IPS-18a (cell line): Measurements from ENCODE around the gene MTUS2.

Experiments used
- H3K27ac ChIP-seq: one replicate; pipeline ENCODE4 v1.5.1; 2013; ENCODE audit warnings: low read length
- H3K27me3 ChIP-seq: one replicate; pipeline ENCODE4 v1.6.1; 2013; ENCODE audit warnings: mild to moderate bottlenecking, low read length; ENCODE audit not compliant: control insufficient read depth, insufficient read depth
- H3K36me3 ChIP-seq: one replicate; pipeline ENCODE4 v1.6.1; 2013; ENCODE audit warnings: low read depth, low read length; ENCODE audit not compliant: control insufficient read depth
- H3K4me1 ChIP-seq: one replicate; pipeline ENCODE4 v1.6.1; 2013; ENCODE audit warnings: low read depth, low read length; ENCODE audit not compliant: control insufficient read depth
- H3K4me3 ChIP-seq: one replicate; pipeline ENCODE4 v1.5.1; 2013; ENCODE audit warnings: low read length
- H3K9ac ChIP-seq: one replicate; pipeline ENCODE4 v1.6.1; 2013; ENCODE audit warnings: mild to moderate bottlenecking, low read length, moderate library complexity
- H3K9me3 ChIP-seq: one replicate; pipeline ENCODE4 v1.6.1; 2013; ENCODE audit warnings: low read depth, low read length; ENCODE audit not compliant: control insufficient read depth

MTUS2 gene

DNA sequence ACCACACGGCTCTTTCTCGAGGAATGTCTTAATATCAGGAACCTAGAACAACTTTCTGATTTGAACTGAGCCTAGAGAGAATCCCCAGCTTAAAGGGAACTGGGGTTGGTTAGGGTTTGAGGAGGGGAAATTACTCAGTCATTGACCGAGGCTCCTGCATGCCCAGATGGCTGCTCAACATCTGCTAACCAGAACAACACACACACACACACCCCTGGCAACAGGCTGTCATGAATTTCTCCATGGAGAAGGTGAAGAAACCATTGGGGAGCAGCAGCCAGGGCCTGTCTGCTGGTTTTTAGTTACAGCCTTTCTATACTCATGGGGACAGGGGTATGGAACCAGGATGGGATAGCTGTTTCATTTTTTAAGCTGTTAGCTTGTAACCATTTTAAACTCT is 5.2 kb downstream of the MTUS2 start:
- Histone ChIP-seq H3K9me3 (peaks cover 7% of the 10 kb centered on the region), H3K4me3 (no peak overlapping the region), H3K27me3 (peaks cover 36% of the 10 kb centered on the region), H3K9ac (no peak overlapping the region), H3K36me3 (no peaks in the 10 kb centered on the region), H3K4me1 (peaks cover 3% of the 10 kb centered on the region), H3K27ac (no peak overlapping the region)

GRCh38 chr13:28826368-28826767 is 6.2 kb downstream of the MTUS2 start:
- Histone ChIP-seq H3K27ac (no peak overlapping the region), H3K9me3 (peaks cover 16% of the 10 kb centered on the region), H3K27me3 (peaks cover 26% of the 10 kb centered on the region), H3K9ac (no peak overlapping the region), H3K4me1 (no peaks in the 10 kb centered on the region), H3K4me3 (no peak overlapping the region), H3K36me3 (no peaks in the 10 kb centered on the region)

- Histone ChIP-seq H3K27ac (no peak overlapping the region), H3K4me3 (no peak overlapping the region), H3K9ac (no peak overlapping the region), H3K27me3 (no peaks in the 10 kb centered on the region), H3K4me1 (no peaks in the 10 kb centered on the region), H3K9me3 (peaks cover 18% of the 10 kb centered on the region), H3K36me3 (no peaks in the 10 kb centered on the region)
Observed at GRCh38 chr13:28830580-28830979, 10.4 kb downstream of the MTUS2 start.

GRCh38 chr13:28831117-28831516 is 11.0 kb downstream of the MTUS2 start:
- H3K9me3 ChIP-seq, result peaks cover 18% of the 10 kb centered on the region
- H3K36me3 ChIP-seq, result no peaks in the 10 kb centered on the region
- H3K27ac ChIP-seq, result no peak overlapping the region
- H3K4me1 ChIP-seq, result no peaks in the 10 kb centered on the region
- H3K9ac ChIP-seq, result no peak overlapping the region
- H3K4me3 ChIP-seq, result no peak overlapping the region
- no peaks in the 10 kb centered on the region for H3K27me3 ChIP-seq

GRCh38 chr13:28837111-28837510 is 17.0 kb downstream of the MTUS2 start:
- Histone ChIP-seq H3K36me3 (no peaks in the 10 kb centered on the region), H3K9me3 (no peaks in the 10 kb centered on the region), H3K4me1 (no peaks in the 10 kb centered on the region), H3K27me3 (no peaks in the 10 kb centered on the region), H3K27ac (no peak overlapping the region), H3K4me3 (no peak overlapping the region), H3K9ac (no peak overlapping the region)

- H3K9me3 ChIP-seq, result no peaks in the 10 kb centered on the region
- no peaks in the 10 kb centered on the region for H3K36me3 ChIP-seq
- no peak overlapping the region for H3K27ac ChIP-seq
- H3K9ac ChIP-seq, result no peak overlapping the region
- no peaks in the 10 kb centered on the region for H3K4me1 ChIP-seq
- no peaks in the 10 kb centered on the region for H3K27me3 ChIP-seq
- H3K4me3 ChIP-seq, result no peak overlapping the region
Observed at GRCh38 chr13:28843639-28844038, 23.5 kb downstream of the MTUS2 start.

DNA sequence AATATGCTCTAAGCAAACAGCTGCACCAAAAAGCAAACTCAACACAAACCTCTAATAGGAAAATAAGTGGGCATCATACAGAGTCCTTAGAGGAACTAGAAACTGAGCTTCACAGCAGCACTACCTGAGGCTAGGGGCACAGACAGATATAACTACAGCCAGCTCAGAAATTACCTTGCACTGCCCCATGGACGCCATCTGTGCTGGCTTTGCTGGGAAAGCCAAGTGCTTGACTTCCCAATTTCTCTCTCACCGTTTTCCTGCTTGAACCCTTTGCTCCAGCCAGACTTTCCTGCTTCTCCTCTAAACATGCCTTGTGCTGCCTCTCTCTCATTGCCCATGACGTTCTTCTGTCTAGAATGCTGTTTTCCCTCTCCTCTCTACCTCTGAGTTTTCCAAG is 29.3 kb downstream of the MTUS2 start:
- Histone ChIP-seq H3K27me3 (no peaks in the 10 kb centered on the region), H3K27ac (no peak overlapping the region), H3K9me3 (no peaks in the 10 kb centered on the region), H3K4me3 (no peak overlapping the region), H3K9ac (no peak overlapping the region), H3K36me3 (no peaks in the 10 kb centered on the region), H3K4me1 (no peaks in the 10 kb centered on the region)

GRCh38 chr13:28850226-28850625 is 30.1 kb downstream of the MTUS2 start:
- Histone ChIP-seq H3K9me3 (no peaks in the 10 kb centered on the region), H3K27me3 (no peaks in the 10 kb centered on the region), H3K36me3 (no peaks in the 10 kb centered on the region), H3K27ac (no peak overlapping the region), H3K9ac (no peak overlapping the region), H3K4me3 (no peak overlapping the region), H3K4me1 (no peaks in the 10 kb centered on the region)

GRCh38 chr13:28851422-28851821 is 31.3 kb downstream of the MTUS2 start:
- Histone ChIP-seq H3K4me3 (no peak overlapping the region), H3K9ac (no peak overlapping the region), H3K9me3 (no peaks in the 10 kb centered on the region), H3K27me3 (no peaks in the 10 kb centered on the region), H3K36me3 (no peaks in the 10 kb centered on the region), H3K4me1 (no peaks in the 10 kb centered on the region), H3K27ac (no peak overlapping the region)

- Histone ChIP-seq H3K36me3 (no peaks in the 10 kb centered on the region), H3K4me1 (no peaks in the 10 kb centered on the region), H3K27me3 (no peaks in the 10 kb centered on the region), H3K4me3 (no peak overlapping the region), H3K27ac (no peak overlapping the region), H3K9ac (no peak overlapping the region), H3K9me3 (no peaks in the 10 kb centered on the region)
Observed at GRCh38 chr13:28854657-28855056, 34.5 kb downstream of the MTUS2 start.

- H3K36me3 ChIP-seq, result no peaks in the 10 kb centered on the region
- no peaks in the 10 kb centered on the region for H3K27me3 ChIP-seq
- no peaks in the 10 kb centered on the region for H3K4me1 ChIP-seq
- H3K9ac ChIP-seq, result no peak overlapping the region
- no peak overlapping the region for H3K4me3 ChIP-seq
- H3K9me3 ChIP-seq, result no peaks in the 10 kb centered on the region
- no peak overlapping the region for H3K27ac ChIP-seq
Observed at GRCh38 chr13:28856287-28856686, 36.1 kb downstream of the MTUS2 start.

DNA sequence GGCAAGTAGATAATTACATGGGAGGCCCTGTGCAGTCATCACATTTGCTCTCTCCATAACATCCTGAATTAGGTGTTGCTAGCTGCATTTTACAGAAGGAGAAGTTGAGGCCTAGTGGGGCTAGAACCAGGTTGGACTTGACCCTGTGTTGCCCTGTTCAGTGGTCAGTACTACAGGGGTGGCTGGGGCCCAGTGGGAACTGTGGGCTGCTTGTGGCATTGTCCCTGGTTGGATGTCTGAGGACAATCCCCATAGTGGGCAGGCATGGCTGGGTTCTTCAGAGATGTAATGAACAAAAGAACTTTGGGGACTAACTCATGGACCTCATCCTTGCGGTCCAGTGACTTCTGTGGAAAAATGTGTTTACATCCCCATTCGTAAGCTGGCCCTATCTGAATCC is 38.9 kb downstream of the MTUS2 start:
- Histone ChIP-seq H3K9ac (no peak overlapping the region), H3K4me3 (no peak overlapping the region), H3K27me3 (no peaks in the 10 kb centered on the region), H3K4me1 (no peaks in the 10 kb centered on the region), H3K36me3 (no peaks in the 10 kb centered on the region), H3K9me3 (no peaks in the 10 kb centered on the region), H3K27ac (no peak overlapping the region)
